ENCODE data around the gene FXYD1.

DNA sequence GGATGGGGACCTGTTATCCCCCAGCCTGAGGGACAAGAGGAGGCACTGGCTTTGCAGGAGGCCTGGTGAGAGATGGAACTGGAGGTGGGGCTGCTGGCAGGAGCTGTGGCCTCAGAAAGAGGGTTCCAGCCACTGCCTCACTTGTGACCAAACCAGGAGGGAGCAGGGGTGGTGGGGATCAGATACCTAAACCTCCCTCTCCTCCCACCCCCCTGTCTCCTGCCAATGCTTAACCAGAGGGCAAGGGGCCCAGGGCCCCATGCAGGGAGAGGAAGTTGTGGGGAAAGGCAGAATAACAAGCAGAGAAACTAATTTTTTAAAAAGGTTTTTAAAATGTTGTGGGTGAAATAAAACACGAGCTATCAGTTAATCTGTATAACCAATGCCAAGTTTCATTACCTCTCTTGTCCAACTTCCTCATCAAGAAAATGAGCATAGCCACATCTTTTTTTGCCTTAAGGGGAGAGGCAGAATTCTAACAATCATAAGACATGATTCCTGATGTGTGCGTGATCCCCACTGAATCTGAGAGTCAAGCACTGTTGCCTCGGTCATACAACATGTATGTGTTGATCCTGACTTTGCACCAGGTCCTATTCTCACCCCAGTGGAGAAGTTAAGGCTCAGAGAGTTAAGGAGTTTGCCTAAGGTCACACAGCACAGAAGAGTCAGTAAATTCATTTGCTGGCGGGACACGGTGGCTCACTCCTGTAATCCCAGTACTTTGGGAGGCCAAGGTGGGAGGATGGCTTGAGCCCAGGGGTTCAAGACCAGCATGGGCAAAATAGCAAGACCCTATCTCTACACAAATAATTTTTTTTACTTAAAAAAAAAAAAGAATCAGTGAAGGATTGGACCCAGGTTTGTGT, 28.9 kb downstream of the FXYD1 start:
- TF ChIP-seq, protein P1, sequence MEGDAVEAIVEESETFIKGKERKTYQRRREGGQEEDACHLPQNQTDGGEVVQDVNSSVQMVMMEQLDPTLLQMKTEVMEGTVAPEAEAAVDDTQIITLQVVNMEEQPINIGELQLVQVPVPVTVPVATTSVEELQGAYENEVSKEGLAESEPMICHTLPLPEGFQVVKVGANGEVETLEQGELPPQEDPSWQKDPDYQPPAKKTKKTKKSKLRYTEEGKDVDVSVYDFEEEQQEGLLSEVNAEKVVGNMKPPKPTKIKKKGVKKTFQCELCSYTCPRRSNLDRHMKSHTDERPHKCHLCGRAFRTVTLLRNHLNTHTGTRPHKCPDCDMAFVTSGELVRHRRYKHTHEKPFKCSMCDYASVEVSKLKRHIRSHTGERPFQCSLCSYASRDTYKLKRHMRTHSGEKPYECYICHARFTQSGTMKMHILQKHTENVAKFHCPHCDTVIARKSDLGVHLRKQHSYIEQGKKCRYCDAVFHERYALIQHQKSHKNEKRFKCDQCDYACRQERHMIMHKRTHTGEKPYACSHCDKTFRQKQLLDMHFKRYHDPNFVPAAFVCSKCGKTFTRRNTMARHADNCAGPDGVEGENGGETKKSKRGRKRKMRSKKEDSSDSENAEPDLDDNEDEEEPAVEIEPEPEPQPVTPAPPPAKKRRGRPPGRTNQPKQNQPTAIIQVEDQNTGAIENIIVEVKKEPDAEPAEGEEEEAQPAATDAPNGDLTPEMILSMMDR (IDR thresholded peaks at IDR 0.05): no peak
- TF ChIP-seq ZFX (IDR thresholded peaks at IDR 0.05; ENCODE audit: borderline replicate concordance): no peak

Measured in 22Rv1 (cell line).